Fibroblast of lung (primary cell): ENCODE data around the gene POU3F3.
A peak's percentile ranks its signal among the peaks of the same experiment; 100 is the strongest.

Source experiments
- CTCF ChIP-seq, 2 donors: IDR thresholded peaks in 1 of 2; conservative IDR thresholded peaks in 1 of 2; 1 replicate in 1 of 2; 2 replicates in 1 of 2; pipeline ENCODE4 v1.5.1; 2011 to 2012; ENCODE audit warnings: low read length in 2 of 2, control low read depth in 1 of 2, inconsistent platforms in 1 of 2, low read depth in 1 of 2, mild to moderate bottlenecking in 1 of 2
- EZH2 ChIP-seq: IDR thresholded peaks from 2 replicates; pipeline ENCODE4 v1.5.1; 2012; ENCODE audit warnings: low read length, control low read depth, mild to moderate bottlenecking; ENCODE audit errors: missing control alignments

DNA sequence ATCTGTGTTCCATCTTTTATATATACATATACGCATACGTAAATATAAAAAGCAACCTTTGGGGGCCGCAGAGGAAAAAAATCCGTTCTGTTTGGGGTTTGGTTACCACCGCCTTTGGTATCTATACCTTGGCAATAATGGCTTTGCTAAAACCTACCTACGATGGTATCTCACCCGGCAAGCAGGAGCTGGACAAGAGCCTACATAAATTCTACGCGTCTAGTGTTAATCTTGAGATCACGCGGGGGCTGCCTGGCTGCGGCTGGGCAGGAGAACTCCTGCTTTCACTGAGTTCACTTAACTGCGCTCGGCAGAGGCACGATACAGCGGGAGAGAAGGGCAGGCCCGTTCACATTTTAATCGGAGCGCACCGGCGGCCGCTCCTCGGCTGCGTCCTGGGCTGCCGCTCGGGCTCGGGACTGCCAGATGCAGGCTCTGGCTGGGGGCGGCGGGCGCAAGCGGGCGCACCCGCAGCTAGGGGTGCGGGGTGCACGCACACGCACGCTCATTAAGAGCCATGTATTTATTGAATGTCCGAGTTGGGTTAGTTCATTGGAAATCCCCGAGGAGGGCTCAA lies 1.7 kb upstream of the POU3F3 start:
- TF ChIP-seq CTCF (conservative IDR thresholded peaks at IDR 0.05 in 1 of 2, IDR thresholded peaks at IDR 0.05 in 1 of 2; ENCODE audit: low read depth in 1 of 2, low read length in 2 of 2): no peak
- TF ChIP-seq EZH2: peak; percentile 61
